Measurements from ENCODE around the gene LRRC32.

GRCh38 chr11:76622493-76623094 is 48.0 kb downstream of the LRRC32 start:
- TF ChIP-seq CTCF (conservative IDR thresholded peaks at IDR 0.05 in 1 of 2, IDR thresholded peaks at IDR 0.05 in 1 of 2; ENCODE audit: low read depth in 1 of 2, low read length in 2 of 2): no peak
- TF ChIP-seq EZH2 (IDR thresholded peaks at IDR 0.05; ENCODE audit: low read length, missing control alignments): no peak
